ENCODE measurements around the gene TMEM253.
A peak's percentile ranks its signal among the peaks of the same experiment; 100 is the strongest.

Gene TMEM253

GRCh38 chr14:21108791-21109190, 7.9 kb downstream of the TMEM253 start:
- FAIRE-seq: no peak
- TF ChIP-seq SPI1 (IDR thresholded peaks at IDR 0.05; ENCODE audit: low read depth, low read length) (0 out of 2 replicates have a peak, but pooled peaks have one; percentile 27), PAX5 (IDR thresholded peaks at IDR 0.05; ENCODE audit: insufficient read depth, low read length, severe bottlenecking) (no peak)
- DNase-seq (ENCODE audit: insufficient read length, low spot score): no peak

GRCh38 chr14:21109377-21110138, 8.7 kb downstream of the TMEM253 start:
- TF ChIP-seq POLR2A (IDR thresholded peaks at IDR 0.05; ENCODE audit: low read depth, low read length) (no peak), POU2F2 (IDR thresholded peaks at IDR 0.05; ENCODE audit: low read depth, low read length) (0 out of 2 replicates have a peak, but pooled peaks have one; percentile 43), POLR2AphosphoS5 (IDR thresholded peaks at IDR 0.05; ENCODE audit: low read depth, low read length) (no peak)
- peak; percentile 56 for FAIRE-seq
- no peak for DNase-seq (ENCODE audit: insufficient read length, low spot score)

DNA sequence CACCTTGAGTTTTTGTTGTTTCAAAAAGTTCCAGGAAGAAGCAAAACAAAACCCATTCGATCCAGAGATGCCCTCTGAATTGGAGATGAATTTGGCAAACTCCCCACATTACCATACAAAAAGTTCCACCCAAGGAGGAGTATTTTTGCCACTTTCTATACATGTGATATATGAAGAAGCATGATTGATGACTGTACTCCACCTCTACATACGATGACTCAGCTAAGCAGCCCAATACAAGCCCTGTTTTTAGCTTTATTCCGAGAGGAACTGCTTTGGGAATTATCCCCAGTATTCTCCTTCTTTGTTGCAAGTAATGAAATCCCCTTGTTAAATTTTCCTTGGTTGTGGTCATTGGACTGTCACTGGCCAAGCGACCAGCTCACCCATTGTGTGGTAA, 11.4 kb downstream of the TMEM253 start:
- no peak for DNase-seq (ENCODE audit: insufficient read length, low spot score)
- no peak for FAIRE-seq
- no peak for TF ChIP-seq POLR2A (IDR thresholded peaks at IDR 0.05; ENCODE audit: low read depth, low read length)

DNA sequence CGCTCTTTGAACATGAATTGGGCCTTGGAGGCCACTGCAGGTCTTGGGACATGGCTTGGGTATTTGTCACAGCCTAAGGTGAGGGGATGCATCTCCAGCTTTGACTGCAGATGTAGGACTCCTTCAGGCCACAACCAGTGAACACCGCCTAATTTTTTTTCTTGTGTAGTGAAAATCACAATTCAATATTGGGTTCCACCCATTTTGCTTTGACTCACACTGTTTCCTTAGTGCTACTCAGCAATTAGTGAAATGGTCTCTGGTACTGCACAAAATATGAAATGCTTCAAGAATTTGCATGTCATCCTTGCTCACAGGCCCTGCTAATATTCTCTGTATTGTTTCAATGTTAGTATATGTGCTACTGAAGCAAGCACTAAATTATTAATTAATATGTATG, 12.5 kb downstream of the TMEM253 start:
- FAIRE-seq (no peak), DNase-seq (ENCODE audit: insufficient read length, low spot score) (no peak)
- TF ChIP-seq POU2F2 (IDR thresholded peaks at IDR 0.05; ENCODE audit: low read depth, low read length): no peak
- TF ChIP-seq SPI1 (IDR thresholded peaks at IDR 0.05; ENCODE audit: low read depth, low read length): no peak
- TF ChIP-seq POLR2AphosphoS5 (IDR thresholded peaks at IDR 0.05; ENCODE audit: low read depth, low read length): no peak
- TF ChIP-seq PAX5 (IDR thresholded peaks at IDR 0.05; ENCODE audit: insufficient read depth, low read length, severe bottlenecking): no peak
- TF ChIP-seq TAF1 (IDR thresholded peaks at IDR 0.05; ENCODE audit: low read depth, low read length): no peak
- TF ChIP-seq POLR2A (IDR thresholded peaks at IDR 0.05; ENCODE audit: low read depth, low read length): no peak

DNA sequence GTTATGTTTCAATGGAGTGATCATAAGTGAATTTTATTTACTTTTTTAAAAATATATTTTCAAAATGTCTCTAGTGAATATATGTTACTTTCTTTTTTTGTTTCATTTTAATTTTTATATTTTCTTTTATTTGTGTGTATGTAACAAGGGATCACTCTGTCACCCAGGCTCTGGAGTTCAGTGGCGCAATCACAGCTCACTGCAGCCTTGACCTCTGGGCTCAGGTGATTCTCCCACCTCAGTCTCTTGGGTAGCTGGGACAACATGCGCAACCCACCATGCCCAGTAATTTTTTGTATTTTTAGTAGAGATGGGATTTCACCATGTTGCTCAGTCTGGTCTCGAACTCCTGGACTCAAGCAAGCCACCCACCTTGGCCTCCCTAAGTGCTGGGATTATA, 18.1 kb downstream of the TMEM253 start:
- FAIRE-seq (no peak), DNase-seq (ENCODE audit: insufficient read length, low spot score) (no peak)
- TF ChIP-seq TAF1 (IDR thresholded peaks at IDR 0.05; ENCODE audit: low read depth, low read length): no peak
- no peak for TF ChIP-seq POLR2A (IDR thresholded peaks at IDR 0.05; ENCODE audit: low read depth, low read length)
- TF ChIP-seq POLR2AphosphoS5 (IDR thresholded peaks at IDR 0.05; ENCODE audit: low read depth, low read length): no peak
- no peak for TF ChIP-seq POU2F2 (IDR thresholded peaks at IDR 0.05; ENCODE audit: low read depth, low read length)
- TF ChIP-seq PAX5 (IDR thresholded peaks at IDR 0.05; ENCODE audit: insufficient read depth, low read length, severe bottlenecking): no peak
- TF ChIP-seq SPI1 (IDR thresholded peaks at IDR 0.05; ENCODE audit: low read depth, low read length): no peak

DNA sequence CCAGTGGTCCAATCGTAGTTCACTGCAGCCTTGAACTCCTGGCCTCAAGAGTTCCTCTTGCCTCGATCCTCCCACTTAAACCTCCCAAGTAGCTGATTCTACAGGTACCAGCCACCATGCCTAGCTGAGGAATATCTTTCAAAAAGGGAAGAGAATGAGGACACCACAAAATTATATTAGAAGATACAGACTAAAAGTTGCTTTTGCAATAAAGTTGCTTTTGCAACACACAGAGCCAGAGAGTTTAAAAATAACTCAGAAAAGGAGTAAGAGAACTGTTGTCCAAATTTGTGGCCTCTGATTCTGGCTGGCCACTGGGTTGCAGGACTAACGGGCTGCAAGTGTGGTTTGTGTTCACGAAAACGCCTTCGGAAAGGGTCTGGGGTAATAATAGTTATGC, 19.8 kb downstream of the TMEM253 start:
- no peak for TF ChIP-seq POU2F2 (IDR thresholded peaks at IDR 0.05; ENCODE audit: low read depth, low read length)
- no peak for FAIRE-seq
- DNase-seq (ENCODE audit: insufficient read length, low spot score): no peak

- no peak for DNase-seq (ENCODE audit: insufficient read length, low spot score)
- FAIRE-seq: no peak
- no peak for TF ChIP-seq POLR2A (IDR thresholded peaks at IDR 0.05; ENCODE audit: low read depth, low read length)
- no peak for TF ChIP-seq POU2F2 (IDR thresholded peaks at IDR 0.05; ENCODE audit: low read depth, low read length)
- no peak for TF ChIP-seq SPI1 (IDR thresholded peaks at IDR 0.05; ENCODE audit: low read depth, low read length)
- no peak for TF ChIP-seq POLR2AphosphoS5 (IDR thresholded peaks at IDR 0.05; ENCODE audit: low read depth, low read length)
- no peak for TF ChIP-seq PAX5 (IDR thresholded peaks at IDR 0.05; ENCODE audit: insufficient read depth, low read length, severe bottlenecking)
- no peak for TF ChIP-seq TAF1 (IDR thresholded peaks at IDR 0.05; ENCODE audit: low read depth, low read length)
These were observed 20.3 kb downstream of the TMEM253 start for GRCh38 chr14:21121122-21121521.

DNA sequence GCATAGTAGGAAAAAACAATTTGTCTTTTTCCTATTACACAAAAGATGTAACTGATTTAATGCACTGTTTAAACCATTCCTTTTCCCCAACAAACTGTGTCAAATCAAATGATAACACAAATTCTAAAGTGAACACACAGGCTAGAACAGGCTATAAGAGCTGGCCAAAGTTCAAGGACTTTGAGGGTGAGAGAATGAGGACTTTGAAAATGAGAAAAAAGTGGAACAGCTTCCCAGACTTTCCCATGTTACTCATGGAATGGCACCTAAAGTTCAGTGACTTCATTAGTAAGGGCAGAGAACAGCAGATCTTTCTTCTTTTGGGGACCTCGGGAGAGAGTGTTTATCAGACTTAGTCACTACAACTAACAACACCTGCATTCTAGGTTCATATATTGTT, 22.6 kb downstream of the TMEM253 start:
- no peak for DNase-seq (ENCODE audit: insufficient read length, low spot score)
- no peak for FAIRE-seq
- TF ChIP-seq POLR2AphosphoS5 (IDR thresholded peaks at IDR 0.05; ENCODE audit: low read depth, low read length) (no peak), SPI1 (IDR thresholded peaks at IDR 0.05; ENCODE audit: low read depth, low read length) (no peak), PAX5 (IDR thresholded peaks at IDR 0.05; ENCODE audit: insufficient read depth, low read length, severe bottlenecking) (no peak), POU2F2 (IDR thresholded peaks at IDR 0.05; ENCODE audit: low read depth, low read length) (no peak), POLR2A (IDR thresholded peaks at IDR 0.05; ENCODE audit: low read depth, low read length) (no peak), TAF1 (IDR thresholded peaks at IDR 0.05; ENCODE audit: low read depth, low read length) (no peak)

GRCh38 chr14:21133901-21134300, 33.0 kb downstream of the TMEM253 start:
- FAIRE-seq (no peak), DNase-seq (ENCODE audit: insufficient read length, low spot score) (no peak)
- TF ChIP-seq POLR2A (IDR thresholded peaks at IDR 0.05; ENCODE audit: low read depth, low read length): no peak
- no peak for TF ChIP-seq POLR2AphosphoS5 (IDR thresholded peaks at IDR 0.05; ENCODE audit: low read depth, low read length)
- no peak for TF ChIP-seq SPI1 (IDR thresholded peaks at IDR 0.05; ENCODE audit: low read depth, low read length)
- no peak for TF ChIP-seq PAX5 (IDR thresholded peaks at IDR 0.05; ENCODE audit: insufficient read depth, low read length, severe bottlenecking)
- no peak for TF ChIP-seq TAF1 (IDR thresholded peaks at IDR 0.05; ENCODE audit: low read depth, low read length)
- TF ChIP-seq POU2F2 (IDR thresholded peaks at IDR 0.05; ENCODE audit: low read depth, low read length): no peak

GRCh38 chr14:21136024-21136423, 35.2 kb downstream of the TMEM253 start:
- TF ChIP-seq POLR2AphosphoS5 (IDR thresholded peaks at IDR 0.05; ENCODE audit: low read depth, low read length) (no peak), PAX5 (IDR thresholded peaks at IDR 0.05; ENCODE audit: insufficient read depth, low read length, severe bottlenecking) (no peak), POU2F2 (IDR thresholded peaks at IDR 0.05; ENCODE audit: low read depth, low read length) (no peak), SPI1 (IDR thresholded peaks at IDR 0.05; ENCODE audit: low read depth, low read length) (no peak), TAF1 (IDR thresholded peaks at IDR 0.05; ENCODE audit: low read depth, low read length) (no peak), POLR2A (IDR thresholded peaks at IDR 0.05; ENCODE audit: low read depth, low read length) (no peak)
- FAIRE-seq (no peak), DNase-seq (ENCODE audit: insufficient read length, low spot score) (peak; percentile 25)
